SK-N-SH treated with all-trans-retinoic acid at 6 μM for 48 hours (cell line): Measurements from ENCODE around the gene CTNND2.

Experiments
- GLIS3 ChIP-seq: fragments of 250-450 bp; sonication (Bioruptor Pico); IDR thresholded peaks from 2 replicates; pipeline ENCODE4 v1.5.0; 2020; ENCODE audit warnings: mild to moderate bottlenecking, moderate library complexity
- RARB ChIP-seq: fragments of 250-450 bp; sonication (Bioruptor Pico); IDR thresholded peaks from 2 replicates; pipeline ENCODE4 v1.8.0; 2021; ENCODE audit warnings: mild to moderate bottlenecking, moderate library complexity
- SNAI2 ChIP-seq: fragments of 250-450 bp; sonication (Bioruptor Pico); IDR thresholded peaks from 2 replicates; pipeline ENCODE4 v1.5.0; 2020; ENCODE audit warnings: mild to moderate bottlenecking, moderate library complexity
- TOX ChIP-seq: fragments of 250-450 bp; sonication (Bioruptor Pico); IDR thresholded peaks from 2 replicates; pipeline ENCODE4 v1.8.0; 2021; ENCODE audit warnings: mild to moderate bottlenecking, moderate library complexity, borderline replicate concordance
- ZC3H10 ChIP-seq: fragments of 250-450 bp; sonication (Bioruptor Pico); IDR thresholded peaks from 2 replicates; pipeline ENCODE4 v1.5.1; 2021; ENCODE audit warnings: mild to moderate bottlenecking, moderate library complexity
- ZFP30 ChIP-seq: fragments of 450-650 bp; formaldehyde crosslinking; IDR thresholded peaks from 2 replicates; pipeline ENCODE4 v1.5.0; 2022; ENCODE audit warnings: mild to moderate bottlenecking, moderate library complexity
- ZNF565 ChIP-seq: fragments of 450-650 bp; formaldehyde crosslinking; conservative IDR thresholded peaks from 2 replicates; pipeline ENCODE4 v1.5.0; 2020; ENCODE audit warnings: low read depth, mild to moderate bottlenecking, moderate library complexity
- ZNF8 ChIP-seq: fragments of 450-650 bp; formaldehyde crosslinking; IDR thresholded peaks from 2 replicates; pipeline ENCODE4 v1.5.0; 2020; ENCODE audit warnings: mild to moderate bottlenecking, moderate library complexity
- TF ChIP-seq, protein P1 (sequence below): fragments of 250-450 bp; sonication (Bioruptor Pico); IDR thresholded peaks from 2 replicates; pipeline ENCODE4 v1.8.0; 2021; ENCODE audit warnings: low read depth, mild to moderate bottlenecking, moderate library complexity, borderline replicate concordance

- no peak for TF ChIP-seq GLIS3 (CRISPR knock-in tag)
- TF ChIP-seq, protein P1, sequence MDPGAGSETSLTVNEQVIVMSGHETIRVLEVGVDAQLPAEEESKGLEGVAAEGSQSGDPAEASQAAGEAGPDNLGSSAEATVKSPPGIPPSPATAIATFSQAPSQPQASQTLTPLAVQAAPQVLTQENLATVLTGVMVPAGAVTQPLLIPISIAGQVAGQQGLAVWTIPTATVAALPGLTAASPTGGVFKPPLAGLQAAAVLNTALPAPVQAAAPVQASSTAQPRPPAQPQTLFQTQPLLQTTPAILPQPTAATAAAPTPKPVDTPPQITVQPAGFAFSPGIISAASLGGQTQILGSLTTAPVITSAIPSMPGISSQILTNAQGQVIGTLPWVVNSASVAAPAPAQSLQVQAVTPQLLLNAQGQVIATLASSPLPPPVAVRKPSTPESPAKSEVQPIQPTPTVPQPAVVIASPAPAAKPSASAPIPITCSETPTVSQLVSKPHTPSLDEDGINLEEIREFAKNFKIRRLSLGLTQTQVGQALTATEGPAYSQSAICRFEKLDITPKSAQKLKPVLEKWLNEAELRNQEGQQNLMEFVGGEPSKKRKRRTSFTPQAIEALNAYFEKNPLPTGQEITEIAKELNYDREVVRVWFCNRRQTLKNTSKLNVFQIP (CRISPR knock-in tag) = no peak
- no peak for TF ChIP-seq RARB (CRISPR knock-in tag)
- no peak for TF ChIP-seq SNAI2 (CRISPR knock-in tag)
- TF ChIP-seq ZNF565 (CRISPR knock-in tag) = no peak
- TF ChIP-seq TOX (CRISPR knock-in tag) = no peak
- TF ChIP-seq ZFP30 (CRISPR knock-in tag) = no peak
- TF ChIP-seq ZC3H10 = no peak
- no peak for TF ChIP-seq ZNF8 (CRISPR knock-in tag)
Observed at GRCh38 chr5:10977011-10977410, 927.2 kb downstream of the CTNND2 start.
